ENCODE results near the gene PRKRA. TPM values are rescaled to one million over a fixed set of nuclear protein-coding genes. Genes with fewer than 3 reads are reported as not detected.

The PRKRA gene
- total and polyA plus RNA-seq, 2 donors (not counting 1 experiment from before 2014, with no cell fraction given), result 27.0 to 71.9 TPM

- H3K4me1 Mint-ChIP-seq, result peaks cover 41% of the 10 kb centered on the region
- Histone ChIP-seq H3K9ac (ENCODE audit: low read length) (peak within 1 kb of the TSS; percentile 92), H3K79me2 (ENCODE audit: control insufficient read depth, insufficient read depth, low read length) (peaks cover 31% of the 10 kb centered on the region), H3K36me3 (replicated peaks in 1 of 2; ENCODE audit: control extremely low read depth in 1 of 2, control insufficient read depth in 1 of 2, extremely low read depth in 1 of 2, insufficient read depth in 2 of 2, low read length in 1 of 2) (no peaks in the 10 kb centered on the region), H3K27me3 (replicated peaks in 1 of 4; ENCODE audit: control extremely low read depth in 1 of 4, control insufficient read depth in 3 of 4, insufficient read depth in 4 of 4, low read length in 3 of 4) (no peaks in the 10 kb centered on the region), H4K20me1 (ENCODE audit: control insufficient read depth, insufficient read depth, low read length, poor library complexity, severe bottlenecking) (peaks cover 17% of the 10 kb centered on the region), H3K4me2 (replicated peaks; ENCODE audit: low read depth, low read length, poor library complexity, severe bottlenecking) (peak within 1 kb of the TSS; percentile 94), H3K4me3 (ENCODE audit: control extremely low read depth in 1 of 5, extremely low read depth in 1 of 5, insufficient read depth in 1 of 5, low read depth in 2 of 5, low read length in 4 of 5) (peak within 1 kb of the TSS; percentile 76 to 100 (median 98)), H3K4me1 (ENCODE audit: control insufficient read depth in 2 of 2, insufficient read depth in 2 of 2, low read length in 2 of 2) (peaks cover 32 to 34% of the 10 kb centered on the region in 2 donors), H3K9me3 (ENCODE audit: control extremely low read depth in 1 of 3, control insufficient read depth in 2 of 3, insufficient read depth in 1 of 3, low read length in 2 of 3) (no peaks in the 10 kb centered on the region), H3K27ac (ENCODE audit: low read length in 2 of 2) (peak within 1 kb of the TSS; percentile 86 to 90), H2AFZ (ENCODE audit: insufficient read depth, low read depth, low read length, poor library complexity, severe bottlenecking) (peak within 1 kb of the TSS; percentile 93)
- H3K27me3 Mint-ChIP-seq, result no peaks in the 10 kb centered on the region
- POLR2A ChIA-PET, result interaction anchor here (1.7 kb wide), 1 partner anchor 28 kb away, joined by 5 read pairs; the partner anchor contains the start of genes PJVK and PRKRA
- no peaks in the 10 kb centered on the region for H3K9me3 Mint-ChIP-seq (ENCODE audit: insufficient read depth)
- under 1% methylated on average over 53 of the region's 56 CpGs for WGBS (ENCODE audit: insufficient coverage)
- DNase-seq (peak; percentile 93), ATAC-seq (ENCODE audit: low read depth) (peak; percentile 74)
- peak within 1 kb of the TSS; percentile 98 for H3K4me3 Mint-ChIP-seq
- peak; percentile 78 for TF ChIP-seq CTCF (IDR thresholded peaks at IDR 0.05)
- TF ChIP-seq EZH2 (IDR thresholded peaks at IDR 0.05; ENCODE audit: borderline replicate concordance, insufficient read depth, low read depth, low read length, poor library complexity, severe bottlenecking), result no peak
- CTCF ChIA-PET, result interaction anchor here (1.0 to 1.1 kb wide), 2 partner anchors 46 to 64 kb away, joined by 3 read pairs; no protein-coding TSS in a partner anchor
- intact Hi-C loops (cut with micrococcal nuclease), result loop anchor here (1.0 to 2.0 kb wide), 4 partner anchors 27 to 65 kb away; partner anchors contain the start of genes PJVK and PRKRA
- H3K27ac Mint-ChIP-seq, result peak within 1 kb of the TSS; percentile 97
Observed at GRCh38 chr2:178478439-178479274, 27.7 kb upstream of the PRKRA start, which contains the start of gene FKBP7. TSS of gene FKBP7 (minus strand) at chr2:178478600. CDS start at chr2:178478499, 101 bp downstream.

- Histone ChIP-seq H3K4me3 (ENCODE audit: control extremely low read depth in 1 of 5, extremely low read depth in 1 of 5, insufficient read depth in 1 of 5, low read depth in 2 of 5, low read length in 4 of 5) (peak overlapping the region; percentile 76 to 100 (median 98)), H3K4me2 (replicated peaks; ENCODE audit: low read depth, low read length, poor library complexity, severe bottlenecking) (peak overlapping the region; percentile 94), H4K20me1 (ENCODE audit: control insufficient read depth, insufficient read depth, low read length, poor library complexity, severe bottlenecking) (peaks cover 15% of the 10 kb centered on the region), H3K27ac (ENCODE audit: low read length in 2 of 2) (peak overlapping the region; percentile 86 to 90), H3K4me1 (ENCODE audit: control insufficient read depth in 2 of 2, insufficient read depth in 2 of 2, low read length in 2 of 2) (peaks cover 32 to 34% of the 10 kb centered on the region in 2 donors), H3K9ac (ENCODE audit: low read length) (peak overlapping the region; percentile 92), H3K27me3 (replicated peaks in 1 of 4; ENCODE audit: control extremely low read depth in 1 of 4, control insufficient read depth in 3 of 4, insufficient read depth in 4 of 4, low read length in 3 of 4) (no peaks in the 10 kb centered on the region), H3K79me2 (ENCODE audit: control insufficient read depth, insufficient read depth, low read length) (peaks cover 25% of the 10 kb centered on the region), H2AFZ (ENCODE audit: insufficient read depth, low read depth, low read length, poor library complexity, severe bottlenecking) (peak overlapping the region; percentile 93), H3K36me3 (replicated peaks in 1 of 2; ENCODE audit: control extremely low read depth in 1 of 2, control insufficient read depth in 1 of 2, extremely low read depth in 1 of 2, insufficient read depth in 2 of 2, low read length in 1 of 2) (no peaks in the 10 kb centered on the region), H3K9me3 (ENCODE audit: control extremely low read depth in 1 of 3, control insufficient read depth in 2 of 3, insufficient read depth in 1 of 3, low read length in 2 of 3) (no peaks in the 10 kb centered on the region)
- ATAC-seq (ENCODE audit: low read depth) (no peak), DNase-seq (no peak)
- Mint-ChIP-seq H3K4me1 (peaks cover 40% of the 10 kb centered on the region), H3K27ac (peak overlapping the region; percentile 97), H3K4me3 (peak overlapping the region; percentile 98), H3K9me3 (ENCODE audit: insufficient read depth) (no peaks in the 10 kb centered on the region), H3K27me3 (no peaks in the 10 kb centered on the region)
- TF ChIP-seq EZH2 (IDR thresholded peaks at IDR 0.05; ENCODE audit: borderline replicate concordance, insufficient read depth, low read depth, low read length, poor library complexity, severe bottlenecking) (no peak), CTCF (IDR thresholded peaks at IDR 0.05) (no peak)
- intact Hi-C loops (cut with micrococcal nuclease), result loop anchor here (1.0 to 2.0 kb wide), 3 partner anchors 27 to 65 kb away; partner anchors contain the start of genes PJVK and PRKRA
- ChIA-PET CTCF (no interaction called here), POLR2A (no interaction called here)
- WGBS (ENCODE audit: insufficient coverage), result 3% methylated on average over 8 of the region's 10 CpGs
Observed at GRCh38 chr2:178478130-178478438, 27.1 kb upstream of the PRKRA start.

All from B cell (primary cell).